Islet precursor cell (in vitro differentiated cells): ENCODE measurements around the gene WWTR1.

Source experiments
- DNase-seq: peaks from one replicate; pipeline ENCODE4 v3.0.0-alpha.2; 2018

WWTR1 gene

GRCh38 chr3:149589332-149589731 lies 68.5 kb downstream of the WWTR1 start:
- DNase-seq: no peak

- DNase-seq: no peak
Measured at GRCh38 chr3:149588909-149589308, 68.9 kb downstream of the WWTR1 start.

GRCh38 chr3:149587383-149587782 lies 70.4 kb downstream of the WWTR1 start:
- DNase-seq: no peak

DNA sequence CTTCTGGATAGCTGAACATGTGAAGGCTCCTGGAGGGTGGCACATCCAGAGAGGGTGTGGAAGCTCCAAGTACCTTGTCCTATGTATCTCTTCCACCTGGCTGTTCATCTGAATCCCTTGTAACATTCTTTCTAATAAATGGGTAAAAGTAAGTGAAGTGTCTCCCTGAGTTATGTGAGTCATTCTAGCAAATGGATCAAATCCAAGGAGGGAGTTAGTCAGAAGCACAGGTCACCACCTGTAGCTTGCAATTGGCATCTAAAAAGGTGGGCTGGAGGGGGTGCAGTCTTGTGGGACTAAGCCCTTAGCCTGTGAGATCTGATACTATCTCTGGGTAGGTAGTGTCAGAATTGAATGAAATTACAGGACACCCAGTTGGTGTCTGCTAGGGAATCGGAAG lies 71.0 kb downstream of the WWTR1 start:
- no peak for DNase-seq

DNA sequence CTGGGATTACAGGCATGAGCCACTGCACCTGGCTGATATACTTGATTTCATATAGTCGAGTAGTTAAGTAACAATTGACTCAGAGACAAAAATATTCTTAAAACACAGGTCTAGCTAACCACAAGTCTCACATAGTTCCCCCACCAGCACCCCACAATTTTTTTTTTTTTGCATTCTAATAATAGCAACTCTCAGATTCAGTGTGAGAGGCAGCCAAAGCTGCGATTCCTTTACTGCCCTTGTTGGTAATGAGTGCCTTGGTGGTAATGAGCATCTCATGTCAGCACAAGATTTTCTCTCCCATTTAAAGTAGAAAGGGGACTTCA lies 72.5 kb downstream of the WWTR1 start:
- no peak for DNase-seq

GRCh38 chr3:149583921-149584635 lies 73.7 kb downstream of the WWTR1 start:
- DNase-seq: no peak

DNA sequence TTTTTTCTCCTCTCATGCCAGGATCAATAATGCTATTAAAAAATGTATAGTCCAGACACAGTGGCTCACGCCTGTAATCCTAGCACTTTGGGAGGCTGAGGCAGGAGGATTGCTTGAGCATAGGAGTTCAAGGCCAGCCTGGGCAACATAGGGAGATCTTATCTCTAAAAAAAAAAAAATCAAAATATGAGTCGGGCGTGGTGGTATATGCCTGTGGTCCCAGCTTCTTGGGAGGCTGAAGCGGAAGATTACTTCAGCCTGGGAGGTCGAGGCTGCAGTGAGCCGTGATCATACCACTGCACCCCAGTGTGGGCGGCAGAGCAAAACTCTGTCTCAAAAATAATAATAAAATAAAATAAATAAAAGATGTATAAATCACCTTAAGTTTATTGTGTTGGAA lies 75.4 kb downstream of the WWTR1 start:
- DNase-seq: no peak

DNA sequence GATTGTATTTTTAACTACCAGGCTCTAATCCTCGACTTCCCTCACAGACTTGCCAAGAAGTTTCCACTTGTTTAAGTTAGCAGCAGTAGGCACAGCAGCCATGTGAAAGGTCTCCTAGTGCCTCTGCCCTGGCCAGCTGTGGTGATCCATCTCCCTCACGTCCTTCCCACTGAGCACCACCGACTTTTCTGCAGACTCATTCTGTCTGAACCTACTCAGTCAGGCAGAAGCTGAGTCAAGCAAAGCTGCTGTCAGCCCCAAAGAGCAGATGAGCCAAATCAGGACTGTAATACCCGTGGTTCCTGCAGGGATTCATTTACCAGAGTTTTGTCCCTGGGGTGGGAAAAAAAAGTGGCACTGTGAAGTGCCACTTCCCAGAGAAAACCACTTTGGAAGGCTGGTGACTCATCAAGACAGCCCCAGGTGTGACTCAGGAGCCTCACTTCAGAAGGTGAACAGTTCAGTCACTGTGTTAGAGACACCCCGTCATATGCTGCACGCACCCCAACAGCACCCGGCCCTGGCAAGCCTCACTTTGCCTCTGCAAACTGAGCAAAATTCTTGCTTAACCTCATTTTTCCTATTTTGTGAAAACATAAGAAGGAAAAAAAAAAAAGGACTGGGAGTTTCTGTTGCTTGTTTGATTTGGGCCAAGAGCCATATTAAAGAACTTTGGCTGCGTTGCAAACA lies 76.0 kb downstream of the WWTR1 start:
- peak; percentile 94 for DNase-seq

GRCh38 chr3:149581248-149581647 lies 76.6 kb downstream of the WWTR1 start:
- DNase-seq: no peak

DNA sequence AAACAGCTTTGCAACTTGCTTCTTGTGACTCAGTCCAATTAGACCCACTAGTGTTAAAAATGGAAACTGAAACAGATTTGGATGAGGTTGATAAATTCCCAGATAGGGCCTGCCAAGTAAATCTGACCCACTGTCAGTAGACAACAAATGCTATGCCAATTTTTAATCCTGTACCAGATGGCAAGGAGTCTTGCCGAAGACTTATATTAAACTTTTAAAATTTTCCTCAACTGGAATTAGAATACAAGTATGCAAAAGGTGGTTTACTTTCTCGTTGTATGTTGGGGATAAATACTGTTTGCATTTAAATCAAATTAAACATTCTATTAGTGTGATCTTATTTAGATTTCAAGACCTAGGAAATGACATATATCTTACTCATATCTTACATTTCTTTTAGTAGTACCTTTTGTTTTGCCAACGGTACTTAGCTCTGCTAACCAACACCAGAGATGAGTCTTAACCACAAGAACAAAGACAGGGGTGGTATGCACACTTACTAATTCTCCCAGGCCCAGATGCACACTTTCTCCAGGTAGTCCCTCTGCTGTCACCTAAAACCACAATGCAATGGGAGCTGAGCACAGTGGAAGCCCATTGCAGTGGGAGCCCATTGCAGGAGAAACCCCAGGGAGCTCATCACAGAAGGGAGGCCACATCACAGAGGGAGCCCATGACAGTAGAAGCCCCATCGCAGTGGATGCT lies 77.8 kb downstream of the WWTR1 start:
- peak; percentile 64 for DNase-seq

DNA sequence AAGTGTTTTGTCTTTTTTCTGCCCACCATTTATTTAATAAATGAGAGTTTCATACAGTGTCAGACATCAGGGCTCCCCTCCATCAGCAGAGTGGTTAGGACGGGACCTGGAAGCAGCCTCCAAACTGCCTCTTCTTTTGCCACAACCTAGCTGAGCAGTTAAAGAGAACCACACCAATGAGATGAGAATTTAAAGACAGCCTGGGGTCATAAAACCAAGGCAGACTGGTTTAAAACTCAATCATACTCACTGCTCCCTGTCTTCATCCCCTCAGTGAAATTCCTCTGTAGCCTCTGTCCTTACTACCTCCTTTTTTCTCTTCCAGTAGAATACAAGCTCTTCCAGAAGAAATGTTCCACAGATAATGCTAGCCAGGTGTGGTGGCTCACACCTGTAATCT lies 78.7 kb downstream of the WWTR1 start:
- DNase-seq: no peak

GRCh38 chr3:149577801-149578200 lies 80.0 kb downstream of the WWTR1 start:
- DNase-seq: peak; percentile 66

- DNase-seq: peak; percentile 91
Measured at GRCh38 chr3:149575961-149576564, 81.8 kb downstream of the WWTR1 start.

DNA sequence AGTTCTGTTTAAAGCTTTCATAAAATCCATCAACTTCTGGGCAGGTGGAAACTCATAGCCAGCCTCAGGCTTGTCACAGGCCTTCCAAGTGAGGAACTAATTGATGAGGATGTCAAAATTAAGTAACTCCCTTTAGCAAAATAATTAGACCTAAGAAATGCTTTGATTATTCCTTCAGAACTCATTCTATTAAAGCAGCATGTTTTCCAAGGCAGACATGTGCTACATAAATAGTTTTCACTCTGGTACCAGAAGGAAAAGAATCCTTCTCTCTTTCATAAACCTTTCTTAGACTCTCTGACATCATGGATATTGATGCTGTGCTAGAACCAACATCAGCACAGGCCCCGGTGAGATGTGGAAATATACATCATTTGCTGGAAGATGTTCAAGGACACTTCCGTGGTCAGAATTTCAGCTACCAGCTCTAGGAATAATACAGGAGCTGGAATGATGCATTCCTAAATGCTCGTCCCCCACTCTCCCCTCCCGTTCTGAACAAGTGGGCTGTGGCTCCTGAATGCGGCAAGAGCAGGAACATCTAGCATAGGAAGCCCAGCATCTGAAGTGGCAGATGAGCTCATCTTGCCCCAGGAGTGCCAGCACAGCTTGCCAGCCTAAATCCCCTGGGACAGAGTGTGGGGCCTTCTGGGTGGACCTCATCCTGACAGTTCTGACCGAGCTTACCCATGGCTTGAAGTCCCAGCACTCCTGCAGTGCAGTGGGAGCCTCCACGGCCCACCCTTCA lies 82.4 kb downstream of the WWTR1 start:
- peak; percentile 72 for DNase-seq

DNA sequence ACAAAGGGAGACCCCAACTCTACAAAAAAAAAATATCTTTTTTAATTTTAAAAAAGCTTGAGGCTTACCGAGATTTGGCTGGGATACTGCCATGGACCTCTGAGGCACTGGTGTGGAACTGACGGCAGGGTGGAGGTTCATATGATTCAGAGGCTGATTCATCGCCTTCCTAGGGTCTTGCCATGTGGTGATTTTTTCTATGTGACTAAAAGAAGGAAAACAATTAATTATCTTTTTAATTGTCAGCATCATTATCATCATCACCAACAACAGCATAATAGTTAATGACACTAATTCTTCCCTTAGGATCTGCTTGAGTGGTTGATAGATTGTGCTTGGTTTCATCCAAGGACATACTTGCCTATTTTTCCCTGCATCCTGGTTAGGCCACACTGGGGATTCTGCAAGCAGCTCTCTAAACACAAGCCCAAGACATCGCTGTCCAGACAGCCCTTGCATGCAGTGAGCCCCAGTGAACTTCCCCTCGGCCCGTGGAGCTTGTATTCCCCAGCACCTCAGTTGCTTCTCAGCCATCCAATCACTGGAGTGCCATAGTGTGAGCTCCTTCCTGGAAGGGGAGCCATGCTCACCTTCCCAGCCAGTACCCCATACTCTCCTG lies 84.9 kb downstream of the WWTR1 start:
- no peak for DNase-seq

GRCh38 chr3:149571381-149571780 lies 86.4 kb downstream of the WWTR1 start:
- no peak for DNase-seq

DNA sequence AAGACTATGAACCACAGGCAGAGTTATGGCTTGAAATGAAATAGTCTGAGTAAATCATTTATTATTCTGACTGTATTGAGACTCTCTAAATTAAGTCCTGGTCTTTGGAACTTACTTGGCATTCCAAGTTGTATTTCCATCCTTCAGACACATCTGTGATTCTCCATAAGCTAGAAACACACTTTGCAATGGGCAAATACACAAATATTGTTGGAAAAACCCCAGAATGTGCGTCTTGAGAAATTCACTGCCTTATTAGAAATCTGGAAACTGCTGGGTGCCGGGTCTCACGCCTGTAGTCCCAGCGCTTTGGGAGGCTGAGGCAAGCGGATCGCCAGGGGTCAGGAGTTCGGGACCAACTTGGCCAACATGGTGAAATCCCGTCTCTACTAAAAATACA lies 87.8 kb downstream of the WWTR1 start:
- DNase-seq: no peak

DNA sequence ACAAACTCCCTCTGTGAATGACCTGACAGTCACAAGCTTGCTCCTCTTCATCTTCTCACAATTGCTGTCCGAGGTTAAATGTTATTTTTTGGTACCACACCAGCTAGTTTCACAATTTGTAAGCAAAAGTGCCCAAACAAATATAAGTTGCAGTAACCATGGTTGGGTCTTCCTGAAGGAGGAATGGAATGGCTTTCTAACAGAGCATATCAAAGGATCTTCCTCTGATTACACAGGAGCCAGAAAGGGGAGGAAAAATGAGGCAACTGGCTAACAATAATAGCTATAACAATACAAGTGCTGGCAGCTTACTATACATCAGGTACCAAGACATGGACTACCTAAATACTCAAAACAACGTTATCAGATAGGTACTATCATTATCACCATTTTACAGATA lies 90.4 kb downstream of the WWTR1 start:
- no peak for DNase-seq

DNA sequence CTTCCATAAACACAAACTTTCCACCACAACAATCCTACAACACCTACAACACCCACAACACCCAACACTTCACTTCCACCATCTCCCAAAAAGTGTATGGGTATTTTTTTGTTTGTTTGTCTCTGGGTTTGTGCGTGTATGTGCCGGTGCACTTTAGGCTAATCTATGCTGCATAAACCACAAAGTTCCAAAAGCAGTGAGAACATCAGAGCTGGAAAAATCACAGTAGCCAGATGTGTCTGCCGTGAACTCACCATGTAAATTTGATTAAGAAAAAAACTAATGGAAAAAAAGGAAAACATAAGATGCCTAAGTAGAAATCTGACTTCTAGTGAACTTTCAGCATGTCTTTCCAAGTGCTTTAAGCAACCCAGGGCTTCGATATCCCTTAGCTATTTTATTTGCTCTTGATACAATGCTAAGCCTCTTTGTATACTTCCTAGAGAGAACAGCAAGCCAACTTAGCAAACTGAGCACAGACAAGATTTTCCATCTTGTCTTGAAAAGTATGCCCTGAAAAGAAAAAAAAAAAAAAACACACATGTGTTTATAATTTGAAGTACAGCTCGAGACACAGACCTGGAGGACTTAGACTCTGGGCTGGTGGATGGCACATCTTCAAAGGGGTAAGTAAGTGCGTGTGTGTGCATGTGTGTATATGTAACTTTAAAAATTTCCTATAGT lies 91.4 kb downstream of the WWTR1 start:
- no peak for DNase-seq

DNA sequence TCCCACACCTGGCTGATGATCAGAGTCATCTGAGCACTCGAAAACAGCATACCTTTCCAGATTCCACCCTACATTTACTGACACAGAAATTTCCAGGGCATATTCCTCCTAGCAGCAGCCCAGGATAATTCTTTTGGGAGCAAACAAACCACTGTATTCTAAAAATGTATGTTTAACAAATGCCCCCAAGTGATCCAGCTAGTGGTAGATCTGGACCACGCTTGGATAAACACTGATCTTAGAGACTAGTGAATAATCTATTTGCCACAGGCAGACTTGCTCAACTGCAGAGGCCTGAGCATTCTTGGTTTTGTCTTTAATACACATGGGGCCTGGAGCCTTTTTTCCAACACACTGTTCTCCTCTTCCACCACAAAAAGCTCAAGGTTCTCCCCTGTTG lies 93.7 kb downstream of the WWTR1 start:
- no peak for DNase-seq

DNA sequence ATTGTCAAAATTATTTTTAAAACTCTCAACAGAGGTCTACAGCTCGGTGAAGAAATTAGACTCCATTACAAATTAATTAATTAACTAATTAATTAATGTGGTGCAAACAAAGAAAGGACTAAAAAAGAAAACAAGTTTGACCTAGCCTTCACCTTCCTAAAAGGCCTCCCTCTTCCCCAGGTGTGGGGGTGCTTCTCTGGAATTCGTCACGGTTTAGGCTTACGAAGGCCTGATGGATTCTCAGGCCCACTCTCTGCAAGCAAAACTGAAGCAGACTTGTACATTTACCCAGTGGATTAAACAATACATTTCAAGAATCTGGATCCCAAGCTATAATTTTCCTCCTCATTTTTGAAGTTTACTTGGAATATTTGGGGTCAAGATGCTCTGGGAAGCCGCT lies 94.7 kb downstream of the WWTR1 start:
- no peak for DNase-seq

- DNase-seq: no peak
Measured at GRCh38 chr3:149560617-149561016, 97.2 kb downstream of the WWTR1 start.
